Lower leg skin (tissue), 4 donors: ENCODE data around the gene SQSTM1. TPM values are rescaled to one million over a fixed set of nuclear protein-coding genes. Genes with fewer than 3 reads are reported as not detected.

ENCODE experiments used
- DNase-seq, 2 donors: peaks; one replicate each; pipeline ENCODE4 v3.0.0-alpha.2; 2019; ENCODE audit warnings: low spot score in 2 of 2
- H3K4me3 ChIP-seq: fragments of 200-600 bp; sonication (generic); 2 replicates; pipeline ENCODE4 v1.5.1; 2017; ENCODE audit warnings: mild to moderate bottlenecking, low read depth; ENCODE audit not compliant: poor library complexity, severe bottlenecking
- POLR2A ChIP-seq, 2 donors: fragments of 450-650 bp; IDR thresholded peaks; one replicate each; pipeline ENCODE4 v1.6.1; 2016 to 2017; ENCODE audit warnings: antibody characterized with exemption in 2 of 2, mild to moderate bottlenecking in 1 of 2, moderate library complexity in 1 of 2
- WGBS, 2 donors: methylation state at CpG; one replicate each; pipeline ENCODE4 v1.1.5; 2018; 5-methylcytosine and 5-hydroxymethylcytosine counted together
- intact Hi-C: fragments of 100-400 bp; cut with DNase I; formaldehyde crosslinking; loops from one replicate; pipeline ENCODE4 v1.15.0; 2023; ENCODE audit warnings: low total_unique reads
- total RNA-seq, 4 donors: library from RNA; depleted of rRNA; stranded (reverse); fragments of >200 nt; gene quantifications; one replicate each; pipeline ENCODE4 v1.1.0, GENCODE V29; 2016
- TF ChIP-seq, protein P1 (sequence below), 3 donors: fragments of 450-650 bp; IDR thresholded peaks; one replicate each; pipeline ENCODE4 v1.5.1; 2016; ENCODE audit warnings: antibody characterized with exemption in 3 of 3, mild to moderate bottlenecking in 3 of 3, moderate library complexity in 2 of 3

SQSTM1 gene
- total RNA-seq, 4 donors from 2014 or later = 263 to 508 (median 298) TPM

DNA sequence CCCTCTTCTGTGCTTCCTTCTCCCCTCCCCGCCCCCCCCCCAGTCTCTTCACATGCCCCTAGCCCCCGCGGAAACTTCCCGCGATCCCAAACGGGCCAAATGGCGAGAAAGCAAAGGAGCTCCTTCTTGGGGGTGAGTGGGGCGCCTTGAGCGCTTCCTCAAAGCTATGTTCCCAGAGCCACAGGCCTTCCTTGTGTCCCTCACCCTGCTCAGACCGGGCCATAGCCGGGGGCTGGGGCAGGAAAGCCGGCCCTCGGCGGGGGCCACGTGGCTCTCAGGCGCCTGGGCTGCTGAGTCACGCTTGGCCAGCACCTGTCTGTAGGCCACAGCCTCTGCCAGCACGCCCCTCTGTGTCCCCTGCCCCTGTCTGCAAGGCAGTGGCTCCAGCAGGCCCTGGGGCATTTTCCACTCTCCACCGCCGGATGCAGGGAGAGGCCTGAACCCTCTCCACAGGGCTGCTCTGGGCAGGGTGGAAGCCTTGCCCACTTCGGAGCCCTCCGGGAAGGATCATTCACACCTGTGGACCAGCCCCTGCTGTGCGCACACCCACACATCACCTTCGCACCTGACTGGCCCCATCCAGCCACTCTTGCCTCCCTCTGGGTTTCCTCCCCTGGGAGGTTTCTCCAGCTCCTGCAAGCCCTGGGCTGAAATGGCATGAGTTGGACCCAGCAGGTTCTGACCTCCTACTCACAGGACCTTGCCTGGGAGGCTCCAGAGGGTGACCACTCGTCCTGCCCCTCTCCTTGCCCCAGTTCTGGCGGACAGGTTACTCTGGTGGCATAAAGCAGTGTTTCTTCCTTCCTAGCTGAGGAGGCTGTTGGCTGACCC, 1.2 kb upstream of the SQSTM1 start:
- no peak overlapping the region for H3K4me3 ChIP-seq
- TF ChIP-seq POLR2A (IDR thresholded peaks at IDR 0.05) = no peak
- TF ChIP-seq, protein P1, sequence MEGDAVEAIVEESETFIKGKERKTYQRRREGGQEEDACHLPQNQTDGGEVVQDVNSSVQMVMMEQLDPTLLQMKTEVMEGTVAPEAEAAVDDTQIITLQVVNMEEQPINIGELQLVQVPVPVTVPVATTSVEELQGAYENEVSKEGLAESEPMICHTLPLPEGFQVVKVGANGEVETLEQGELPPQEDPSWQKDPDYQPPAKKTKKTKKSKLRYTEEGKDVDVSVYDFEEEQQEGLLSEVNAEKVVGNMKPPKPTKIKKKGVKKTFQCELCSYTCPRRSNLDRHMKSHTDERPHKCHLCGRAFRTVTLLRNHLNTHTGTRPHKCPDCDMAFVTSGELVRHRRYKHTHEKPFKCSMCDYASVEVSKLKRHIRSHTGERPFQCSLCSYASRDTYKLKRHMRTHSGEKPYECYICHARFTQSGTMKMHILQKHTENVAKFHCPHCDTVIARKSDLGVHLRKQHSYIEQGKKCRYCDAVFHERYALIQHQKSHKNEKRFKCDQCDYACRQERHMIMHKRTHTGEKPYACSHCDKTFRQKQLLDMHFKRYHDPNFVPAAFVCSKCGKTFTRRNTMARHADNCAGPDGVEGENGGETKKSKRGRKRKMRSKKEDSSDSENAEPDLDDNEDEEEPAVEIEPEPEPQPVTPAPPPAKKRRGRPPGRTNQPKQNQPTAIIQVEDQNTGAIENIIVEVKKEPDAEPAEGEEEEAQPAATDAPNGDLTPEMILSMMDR (IDR thresholded peaks at IDR 0.05) = no peak
- DNase-seq = peak; percentile 56 to 94
- 9 to 15% methylated on average over 16 to 21 of the region's 26 CpGs for WGBS, 2 donors
- intact Hi-C loops = no loop called here

DNA sequence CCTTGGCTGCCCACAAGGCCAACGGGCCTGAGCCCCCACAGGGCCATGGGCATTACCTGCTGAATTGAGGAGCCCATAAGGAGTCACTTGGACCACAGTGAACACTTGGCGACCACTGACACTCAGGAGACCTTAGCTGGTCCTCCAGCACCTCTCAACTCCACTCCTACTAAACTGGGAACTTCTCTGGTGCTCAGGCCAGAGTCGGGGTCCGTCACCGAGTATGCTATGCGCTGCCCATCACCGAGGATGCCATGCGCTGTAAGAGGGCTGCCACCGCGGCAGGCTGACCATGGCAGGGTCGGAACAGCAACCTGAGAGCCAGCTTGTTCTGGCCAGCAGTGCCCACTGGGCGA, 600 bp upstream of the SQSTM1 start:
- intact Hi-C loops = no loop called here
- TF ChIP-seq, protein P1 (IDR thresholded peaks at IDR 0.05) = no peak
- TF ChIP-seq POLR2A (IDR thresholded peaks at IDR 0.05) = no peak
- DNase-seq = no peak
- H3K4me3 ChIP-seq = peak overlapping the region; percentile 28
- 14 to 16% methylated on average over 9 to 12 of the region's 12 CpGs for WGBS, 2 donors

DNA sequence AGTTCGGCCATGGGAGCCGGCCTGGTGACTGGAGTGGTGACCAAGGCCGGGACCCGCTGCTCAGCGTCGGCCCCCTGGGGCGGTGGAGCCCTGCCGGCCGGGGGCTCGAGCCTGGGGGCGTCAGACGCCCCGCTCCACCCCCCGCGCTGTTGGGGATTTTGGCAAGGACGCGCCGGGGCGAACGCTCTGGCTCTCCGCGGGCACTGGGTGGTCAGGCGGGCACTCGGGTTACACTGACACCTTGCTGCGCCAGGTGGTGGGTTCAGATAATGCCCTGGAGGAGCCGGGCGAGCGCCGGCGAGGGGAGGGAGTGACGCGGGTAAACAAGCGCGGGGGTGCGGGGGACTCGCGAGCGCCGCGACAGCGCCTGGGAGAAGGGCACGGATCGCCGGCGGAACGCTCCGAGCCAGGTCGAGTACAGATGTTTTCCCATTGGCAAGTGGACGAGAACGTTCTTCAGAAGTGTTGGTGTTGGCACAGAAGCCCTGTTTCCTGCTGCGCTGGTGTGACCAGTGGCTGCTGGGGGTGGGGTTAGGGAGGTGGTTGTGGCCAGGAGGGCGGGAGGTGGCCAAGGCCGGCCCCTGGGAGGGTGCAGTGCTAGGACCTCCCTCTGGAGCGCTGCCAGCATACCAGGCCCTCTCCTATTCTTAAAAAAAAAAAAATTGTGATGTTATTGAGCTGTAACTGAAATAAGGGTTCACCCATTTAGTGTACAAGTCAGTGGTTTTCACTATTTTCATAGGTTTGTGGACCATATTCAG, 773 bp downstream of the SQSTM1 start:
- DNase-seq = peak; percentile 95 to 99
- WGBS, 2 donors = 0% methylated on average over 29 to 35 of the region's 54 CpGs
- intact Hi-C loops = no loop called here
- TF ChIP-seq, protein P1 (IDR thresholded peaks at IDR 0.05) = no peak
- TF ChIP-seq POLR2A (IDR thresholded peaks at IDR 0.05) = peak in 1 of 2 donors; percentile 29
- H3K4me3 ChIP-seq = peak overlapping the region; percentile 98

DNA sequence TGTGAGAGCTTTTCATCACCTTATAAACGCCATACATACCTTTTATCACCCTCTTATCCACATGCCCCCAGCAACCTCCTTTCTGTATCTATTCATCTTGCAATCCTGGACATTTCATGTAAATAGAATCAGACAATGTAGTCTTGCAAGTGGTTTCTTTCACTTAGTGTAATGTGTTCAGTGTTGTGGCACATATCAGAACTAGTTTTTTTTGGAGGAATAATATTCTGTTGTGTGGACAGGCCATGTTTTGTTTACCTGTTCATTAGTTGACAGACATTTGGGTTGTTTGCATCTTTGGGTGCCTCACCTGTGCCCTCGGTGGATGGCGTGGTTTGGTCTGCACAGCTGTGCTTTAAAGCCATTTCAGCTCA, 1.3 kb downstream of the SQSTM1 start:
- intact Hi-C loops = no loop called here
- WGBS, 2 donors = 43 to 50% methylated on average over 3 of the region's 3 CpGs
- H3K4me3 ChIP-seq = no peak overlapping the region
- TF ChIP-seq, protein P1 (IDR thresholded peaks at IDR 0.05) = no peak
- no peak for TF ChIP-seq POLR2A (IDR thresholded peaks at IDR 0.05)
- no peak for DNase-seq

DNA sequence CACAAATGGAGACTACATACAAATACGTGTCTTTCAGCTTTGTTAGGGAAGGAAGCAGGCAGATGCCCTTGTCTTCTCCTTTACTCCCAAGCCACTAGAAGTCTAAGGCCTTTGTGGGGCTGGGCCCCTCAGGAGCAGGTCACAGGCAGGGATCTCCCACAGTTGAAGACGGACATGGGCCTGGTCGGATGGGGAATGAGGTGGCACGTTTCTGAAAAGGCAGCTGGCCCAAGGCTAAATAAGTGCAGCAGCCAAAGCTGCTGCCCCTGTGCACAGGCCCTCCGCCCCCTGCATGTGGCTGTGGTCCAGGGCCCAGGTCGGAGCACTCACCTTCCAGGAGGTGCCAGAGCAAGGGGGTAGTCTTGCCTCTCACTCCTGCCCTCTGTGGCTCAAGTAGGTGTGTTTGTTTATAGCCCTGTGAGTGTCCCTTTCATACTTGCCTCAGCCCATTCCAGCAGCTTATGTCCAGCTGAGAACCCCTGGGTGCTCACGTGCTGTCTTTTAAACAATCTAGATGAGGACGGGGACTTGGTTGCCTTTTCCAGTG, 1.8 kb downstream of the SQSTM1 start:
- intact Hi-C loops = no loop called here
- TF ChIP-seq POLR2A (IDR thresholded peaks at IDR 0.05) = no peak
- TF ChIP-seq, protein P1 (IDR thresholded peaks at IDR 0.05) = no peak

More for the DNA sequence above, 1.8 kb downstream of the SQSTM1 start:
- WGBS, 2 donors = 28 to 36% methylated on average over 8 of the region's 8 CpGs
- no peak for DNase-seq
- H3K4me3 ChIP-seq = no peak overlapping the region
